ENCODE measurements around the gene LRRC9.

- TF ChIP-seq CTCF (IDR thresholded peaks at IDR 0.05) (no peak), POLR2A (IDR thresholded peaks at IDR 0.05) (no peak)
These were observed 178.0 kb downstream of the LRRC9 start for GRCh38 chr14:60097974-60098373.
